GM18861 (cell line): ENCODE measurements around the gene ID3.

Experiments
- ATAC-seq: cut with Tn5 transposase; IDR thresholded peaks from one replicate; pipeline ENCODE4 v1.9.1; 2021; ENCODE audit not compliant: unreplicated experiment

The ID3 gene

DNA sequence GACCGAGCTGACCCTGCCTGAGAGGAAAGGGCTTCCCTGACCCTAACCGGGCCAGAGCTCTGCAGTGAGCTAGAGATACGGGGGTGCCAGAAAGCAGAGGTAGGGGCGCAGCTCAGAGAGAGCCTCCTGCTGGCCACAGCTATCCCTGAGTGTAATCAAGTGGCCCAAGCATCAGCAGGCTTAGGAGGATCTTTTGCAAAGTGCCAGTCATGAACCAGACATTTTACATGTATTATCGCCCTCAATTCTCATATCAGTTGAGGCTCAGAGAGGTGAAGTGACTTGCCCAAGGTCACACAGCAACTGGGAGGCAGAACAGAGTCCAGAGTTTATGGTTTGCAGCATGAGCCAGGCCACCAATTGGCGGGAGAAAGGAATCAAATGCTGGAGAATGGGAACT is 7.0 kb upstream of the ID3 start:
- no peak for ATAC-seq

DNA sequence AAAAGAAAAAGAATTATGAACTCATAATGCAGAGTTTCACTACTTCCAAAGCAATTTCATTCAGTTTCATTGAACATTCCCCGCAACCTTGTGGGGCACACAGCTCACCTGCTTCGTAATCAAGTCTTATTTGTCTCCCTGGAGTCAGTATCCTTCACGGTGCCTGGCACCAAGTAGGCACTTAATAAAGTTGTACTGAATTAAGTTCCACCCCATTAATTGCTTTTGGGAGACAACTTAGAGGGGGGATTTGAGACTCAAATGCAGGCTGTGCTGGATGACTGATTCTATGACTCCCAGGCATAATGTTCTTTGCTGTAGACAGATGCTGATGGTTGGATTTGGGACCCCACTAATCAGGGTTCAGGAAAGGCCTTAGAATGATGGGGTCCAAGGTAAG is 6.5 kb upstream of the ID3 start:
- no peak for ATAC-seq

DNA sequence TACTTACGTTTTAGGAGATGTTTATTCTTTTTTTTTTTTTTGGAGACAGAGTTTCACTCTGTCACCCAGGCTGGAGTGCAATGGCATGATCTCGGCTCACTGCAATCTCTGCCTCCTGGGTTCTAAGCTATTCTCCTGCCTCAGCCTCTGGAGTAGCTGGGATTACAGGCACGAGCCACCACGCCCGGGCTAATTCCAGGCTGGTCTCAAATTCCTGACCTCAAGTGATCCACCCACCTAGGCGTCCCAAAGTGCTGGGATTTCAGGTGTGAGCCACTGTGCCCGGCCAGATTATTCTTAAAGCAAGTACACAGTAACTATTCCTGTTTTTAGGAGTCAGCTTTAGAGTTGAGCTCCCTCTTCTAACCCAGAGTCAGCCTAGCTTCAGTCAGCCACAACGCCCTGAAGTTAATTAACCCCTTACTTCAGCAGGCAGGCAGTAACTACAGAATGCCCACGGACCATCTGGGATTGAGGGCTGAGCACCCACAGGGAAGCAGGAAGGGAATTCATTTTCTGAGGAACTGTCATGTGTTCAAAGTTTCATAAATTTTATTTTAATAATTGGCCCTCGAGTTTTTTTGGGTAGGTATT is 5.3 kb upstream of the ID3 start:
- no peak for ATAC-seq

DNA sequence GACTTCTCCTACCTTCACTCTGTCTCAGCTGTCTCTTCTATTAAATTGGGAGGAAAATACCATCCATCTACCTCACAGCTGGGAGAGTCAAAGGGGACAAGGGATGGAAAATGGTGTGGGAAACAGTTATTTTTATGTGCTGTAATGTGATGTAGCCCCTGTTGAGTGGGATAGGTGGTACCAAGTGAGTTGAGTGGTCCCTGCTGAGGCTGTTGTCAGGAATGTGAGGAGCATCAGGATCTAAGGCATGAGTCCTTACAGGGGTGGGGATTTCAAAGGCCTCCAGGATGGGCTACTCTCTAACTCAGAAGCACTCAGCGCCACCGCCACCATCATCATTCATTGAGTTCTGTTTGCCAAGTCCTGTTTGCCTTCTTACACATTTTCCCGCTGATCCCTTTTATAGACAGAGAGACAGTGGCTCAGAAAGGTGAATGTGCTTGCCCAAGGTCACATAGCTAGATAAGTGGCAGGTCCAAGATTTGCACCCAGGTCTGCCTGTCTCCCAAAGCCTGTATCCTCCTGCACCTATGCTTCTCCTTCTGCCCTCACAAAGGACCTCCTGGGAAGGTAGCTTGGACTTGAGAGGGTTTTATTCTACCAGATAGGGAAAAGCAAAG is 4.6 kb upstream of the ID3 start:
- ATAC-seq: no peak

DNA sequence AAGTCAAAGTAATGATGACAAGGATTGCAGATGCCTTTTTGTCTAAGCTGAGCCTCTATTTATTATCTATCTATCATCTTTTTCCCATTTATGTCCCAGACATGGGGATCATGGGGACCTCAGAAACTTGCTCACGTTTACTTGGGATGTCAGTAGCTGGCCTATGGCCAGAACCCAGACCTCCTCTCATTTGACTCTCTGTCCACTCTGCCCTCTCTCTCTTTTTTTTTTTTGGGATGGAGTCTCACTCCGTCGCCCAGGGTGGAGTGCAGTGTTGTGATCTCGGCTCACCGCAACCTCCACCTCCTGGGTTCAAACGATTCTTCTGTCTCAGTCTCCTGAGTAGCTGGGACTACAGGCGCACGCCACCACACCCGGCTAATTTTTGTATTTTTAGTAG is 3.7 kb upstream of the ID3 start:
- no peak for ATAC-seq

DNA sequence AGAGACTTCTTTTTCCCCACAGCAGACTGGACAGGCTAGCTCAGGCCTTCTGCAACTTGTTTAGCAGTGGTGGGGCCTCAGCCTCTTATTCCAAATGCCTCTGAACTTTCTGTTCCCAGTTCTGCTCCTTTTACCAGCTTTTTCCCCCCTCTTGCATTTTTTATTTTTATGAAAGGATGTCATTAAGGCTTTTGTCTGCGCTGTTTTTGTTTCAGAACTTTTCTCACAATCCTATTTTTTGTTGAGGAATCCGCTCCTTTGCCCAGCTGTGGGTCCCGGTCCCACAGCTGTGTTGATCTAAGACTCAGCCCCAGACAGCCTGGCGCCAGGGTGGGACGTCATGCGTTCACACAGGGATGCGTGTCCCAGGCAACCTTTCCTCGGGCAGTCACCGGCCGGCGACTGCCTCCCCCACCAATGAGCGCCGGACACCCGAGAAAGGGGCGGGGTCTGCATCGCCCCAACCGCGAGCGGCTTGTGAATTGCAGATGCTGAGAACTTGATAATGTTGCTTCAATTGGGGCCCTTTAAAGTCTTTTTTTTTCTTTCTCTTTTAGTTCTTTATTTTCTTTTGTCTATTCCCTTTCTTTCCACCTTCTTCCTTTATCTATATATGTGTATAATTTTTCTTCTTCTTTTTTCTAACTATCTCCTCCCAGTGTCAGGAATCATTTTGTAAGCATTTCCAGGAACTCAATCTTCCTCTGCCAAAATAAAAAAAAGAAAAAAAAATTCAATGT is 3.0 kb upstream of the ID3 start:
- ATAC-seq: no peak

DNA sequence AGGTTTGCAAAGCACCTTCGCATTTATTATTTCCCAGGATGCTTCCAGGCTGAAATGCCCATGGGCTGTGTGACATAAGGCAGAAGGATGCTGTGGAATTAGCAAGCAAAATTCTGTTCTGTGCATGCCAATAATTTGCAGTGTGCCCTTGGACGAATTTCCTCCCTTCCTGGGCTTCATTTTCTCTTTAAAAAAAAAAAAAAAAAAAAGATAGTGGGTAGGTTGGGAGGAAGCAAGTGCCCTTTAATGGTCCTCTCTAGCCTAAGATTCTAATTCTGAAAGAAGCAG is 2.5 kb upstream of the ID3 start:
- no peak for ATAC-seq

DNA sequence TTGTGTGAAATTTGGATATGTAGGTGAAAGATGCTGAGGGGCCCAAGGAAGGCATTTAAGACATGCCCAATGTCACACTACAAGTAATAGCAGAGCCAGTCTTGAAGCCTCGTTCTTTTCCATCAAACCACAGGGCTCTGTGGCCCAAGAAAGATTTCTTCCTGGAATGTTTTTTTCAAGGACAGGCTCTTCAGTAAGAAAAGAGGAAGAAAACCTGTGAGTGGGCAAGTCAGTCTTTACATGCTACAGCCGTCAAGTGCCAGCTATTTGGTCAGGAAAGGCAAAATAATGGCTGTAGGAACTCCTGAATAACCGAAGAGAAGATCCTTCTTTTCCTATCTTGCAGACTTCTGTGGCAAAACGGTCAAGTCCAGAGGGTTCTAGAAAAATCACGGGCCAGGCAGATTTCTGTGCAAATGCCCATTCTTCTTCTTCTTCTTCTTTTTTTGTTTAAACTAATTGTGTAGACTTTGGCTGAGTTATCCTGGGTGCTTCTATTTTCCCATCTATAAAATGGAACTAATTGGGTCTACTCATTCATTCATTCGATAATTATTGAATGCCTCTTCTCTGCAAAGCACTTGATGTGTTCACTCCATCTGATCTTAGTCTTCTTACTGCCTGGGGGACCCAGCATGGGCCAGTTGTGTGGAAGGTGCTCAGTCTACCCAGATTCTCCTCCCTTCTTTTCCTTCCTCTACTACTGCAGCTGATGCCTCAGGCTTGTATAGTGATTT is 1.9 kb upstream of the ID3 start:
- ATAC-seq: no peak

DNA sequence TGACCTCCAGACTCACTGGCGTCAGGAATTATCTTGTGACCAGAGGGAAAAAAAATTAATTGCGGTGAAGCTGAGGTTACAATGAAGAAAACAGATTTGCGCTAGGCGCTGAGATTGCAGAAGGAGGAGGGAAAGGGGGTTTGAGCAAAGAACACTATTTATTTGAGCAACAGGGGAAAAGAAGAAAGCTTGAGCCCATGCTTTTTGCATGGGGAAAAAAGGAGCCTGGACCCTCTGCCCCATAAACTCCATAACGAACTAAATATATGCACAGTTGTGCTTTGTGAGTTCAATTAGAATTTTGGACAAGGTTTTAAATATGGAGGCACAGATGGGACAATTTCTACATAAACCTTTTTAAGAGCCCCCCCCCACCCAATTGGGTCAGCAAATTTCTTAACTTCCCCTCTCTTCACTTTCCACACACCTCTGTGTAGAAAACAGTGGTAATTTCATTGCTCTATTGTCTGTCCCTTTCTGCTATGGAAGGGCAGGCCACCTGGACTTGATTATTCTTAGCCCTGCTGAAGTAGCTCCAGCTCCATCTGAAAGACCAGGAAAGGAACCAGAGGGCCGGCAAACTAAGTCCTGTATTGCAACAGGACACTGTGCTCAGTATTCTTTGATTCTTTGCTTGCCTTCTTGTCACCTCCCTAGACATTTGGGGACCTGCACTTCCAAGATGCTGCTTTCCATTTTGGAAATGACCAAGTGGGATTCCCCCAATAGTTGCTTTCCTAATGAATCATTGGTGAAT is 862 bp upstream of the ID3 start:
- ATAC-seq: no peak

DNA sequence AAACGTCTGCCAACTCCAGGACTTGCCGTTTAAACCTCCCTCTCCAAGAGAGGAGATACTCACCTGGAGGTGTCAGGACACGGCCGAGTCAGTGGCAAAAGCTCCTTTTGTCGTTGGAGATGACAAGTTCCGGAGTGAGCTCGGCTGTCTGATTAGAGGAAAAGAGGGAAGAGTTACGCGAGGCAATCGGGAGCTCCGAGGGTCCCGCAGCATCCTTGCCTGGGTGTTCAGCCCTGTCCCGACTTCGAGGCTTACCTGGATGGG is 497 bp downstream of the ID3 start:
- ATAC-seq: no peak

DNA sequence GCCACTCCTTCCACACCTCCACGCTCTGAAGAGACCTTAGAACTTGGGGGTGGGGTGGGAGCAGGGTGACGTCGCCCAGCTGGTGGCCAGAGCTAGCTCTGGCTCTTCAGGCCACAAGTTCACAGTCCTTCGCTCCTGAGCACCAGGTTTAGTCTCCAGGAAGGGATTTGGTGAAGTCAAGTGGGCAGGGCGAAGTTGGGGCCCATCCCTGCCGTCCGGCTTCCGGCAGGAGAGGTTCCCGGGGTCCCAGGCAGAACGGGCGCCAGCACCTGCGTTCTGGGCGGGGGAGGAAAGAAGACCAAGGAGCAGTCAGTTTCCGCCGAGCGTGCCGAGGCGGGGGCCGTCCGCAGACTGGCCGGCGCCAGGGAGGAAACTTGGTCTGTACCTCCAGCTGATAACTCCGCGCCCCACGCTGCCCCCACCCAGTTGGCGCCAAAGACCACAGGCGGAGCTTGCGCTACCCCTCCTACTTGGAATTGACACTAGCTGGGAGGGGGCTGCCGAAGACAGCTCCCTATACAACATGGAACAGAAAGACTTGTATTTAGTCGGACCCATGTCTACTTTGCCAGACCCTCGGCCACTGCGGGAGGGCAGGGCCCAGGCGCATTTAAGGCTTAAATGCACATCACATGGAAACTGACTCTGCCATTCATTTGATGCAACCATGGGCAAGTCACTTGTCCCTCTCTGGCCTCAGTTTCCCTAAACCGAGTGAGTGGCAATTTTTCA is 995 bp downstream of the ID3 start:
- ATAC-seq: no peak

DNA sequence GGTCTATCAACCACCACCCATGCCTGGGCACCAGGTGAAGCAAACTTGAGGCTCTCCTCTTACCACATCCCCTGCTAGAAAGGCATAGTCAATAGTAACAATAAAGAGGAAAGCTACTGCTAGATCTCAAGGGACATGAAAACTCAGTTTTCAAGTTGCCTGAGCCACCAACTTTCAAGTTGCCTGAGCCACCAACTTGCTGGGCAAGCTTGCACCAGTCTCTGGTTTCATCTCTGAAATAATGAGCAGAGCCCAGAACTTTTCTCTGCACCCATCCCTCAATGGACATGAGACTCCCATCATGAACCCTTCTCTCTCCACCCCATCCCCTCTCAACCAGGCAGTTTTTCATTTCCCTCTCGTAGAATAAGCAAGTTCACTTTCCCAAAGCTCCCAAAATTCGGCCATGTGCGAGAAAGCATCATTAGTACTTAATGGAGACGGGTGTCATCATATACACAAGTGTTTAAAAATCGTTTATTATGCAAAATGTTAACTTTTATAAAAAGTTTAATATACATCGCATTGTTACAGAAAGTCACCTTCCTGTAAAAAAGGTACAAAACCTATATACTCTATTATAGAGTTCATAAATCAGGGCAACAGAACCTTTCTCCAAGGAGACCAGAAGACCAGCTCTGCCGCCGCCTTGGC is 1.7 kb downstream of the ID3 start:
- no peak for ATAC-seq

DNA sequence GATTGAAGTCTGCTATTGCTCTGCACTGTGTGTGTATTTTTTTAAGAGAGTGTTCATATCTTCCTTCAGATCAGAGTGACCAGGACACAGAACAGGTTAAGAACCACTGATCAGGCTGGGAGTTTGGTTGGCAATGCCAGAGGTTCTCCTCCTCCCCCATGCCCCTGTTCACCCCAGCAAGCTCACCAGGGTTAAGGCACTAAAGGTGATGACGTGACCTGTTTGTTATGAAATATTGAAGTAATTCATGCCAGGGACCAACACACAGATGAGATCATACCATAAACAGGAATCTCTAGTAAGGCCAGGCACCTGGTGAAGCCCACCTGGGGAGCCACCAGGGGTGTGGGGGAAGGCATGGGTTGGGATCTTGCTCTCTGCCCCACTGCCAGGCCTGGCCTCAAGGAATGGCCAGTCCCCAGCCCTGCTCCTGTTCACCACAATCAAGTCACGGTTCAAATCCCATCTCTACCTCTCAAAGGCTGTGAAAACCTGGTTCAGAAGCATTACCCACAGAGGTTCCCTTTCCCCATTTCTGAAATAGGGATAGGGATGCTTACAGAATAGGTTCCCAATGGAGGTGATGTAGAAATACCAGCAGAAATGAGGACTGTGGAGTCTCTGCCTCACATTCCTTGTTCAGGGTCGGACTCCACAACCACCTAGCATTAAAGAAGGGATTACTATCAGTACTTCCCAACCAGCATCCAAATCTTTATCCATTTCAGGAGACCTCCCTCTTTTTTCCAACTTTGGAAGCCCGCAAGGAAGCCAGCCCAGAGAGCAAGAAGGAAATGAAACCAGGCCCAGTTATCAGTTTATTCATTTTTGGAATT is 2.4 kb downstream of the ID3 start:
- no peak for ATAC-seq

DNA sequence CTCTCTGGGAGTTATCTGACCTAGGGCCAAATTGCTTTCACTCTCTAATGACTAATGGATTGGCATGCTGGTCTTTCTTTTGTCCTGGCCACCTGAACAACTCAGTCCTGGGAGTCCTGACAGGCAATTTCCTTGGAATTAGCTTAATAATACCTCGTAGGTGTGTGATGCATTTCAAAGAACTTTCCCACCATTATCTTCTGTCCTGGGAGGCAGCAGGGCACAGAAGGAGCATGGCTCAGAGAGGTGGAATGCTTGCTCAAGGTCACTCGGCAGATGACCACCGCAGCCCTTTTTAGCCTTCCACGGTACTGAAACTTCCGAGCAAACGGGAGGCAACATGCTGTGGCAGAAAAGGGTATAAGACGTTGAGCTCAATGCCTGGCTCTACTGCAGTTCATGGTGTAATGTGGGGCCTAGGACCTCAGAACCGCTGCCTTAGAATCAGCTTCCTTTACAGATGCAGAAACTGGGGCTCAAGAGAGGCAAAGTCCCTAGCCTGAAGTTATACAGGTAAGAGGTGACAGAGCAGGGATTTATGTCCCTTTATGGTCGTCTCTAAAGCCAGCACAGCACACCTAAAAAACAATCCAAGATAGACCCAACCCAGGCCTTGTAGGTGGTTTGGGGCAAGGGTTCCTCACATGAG is 3.2 kb downstream of the ID3 start:
- ATAC-seq: no peak

DNA sequence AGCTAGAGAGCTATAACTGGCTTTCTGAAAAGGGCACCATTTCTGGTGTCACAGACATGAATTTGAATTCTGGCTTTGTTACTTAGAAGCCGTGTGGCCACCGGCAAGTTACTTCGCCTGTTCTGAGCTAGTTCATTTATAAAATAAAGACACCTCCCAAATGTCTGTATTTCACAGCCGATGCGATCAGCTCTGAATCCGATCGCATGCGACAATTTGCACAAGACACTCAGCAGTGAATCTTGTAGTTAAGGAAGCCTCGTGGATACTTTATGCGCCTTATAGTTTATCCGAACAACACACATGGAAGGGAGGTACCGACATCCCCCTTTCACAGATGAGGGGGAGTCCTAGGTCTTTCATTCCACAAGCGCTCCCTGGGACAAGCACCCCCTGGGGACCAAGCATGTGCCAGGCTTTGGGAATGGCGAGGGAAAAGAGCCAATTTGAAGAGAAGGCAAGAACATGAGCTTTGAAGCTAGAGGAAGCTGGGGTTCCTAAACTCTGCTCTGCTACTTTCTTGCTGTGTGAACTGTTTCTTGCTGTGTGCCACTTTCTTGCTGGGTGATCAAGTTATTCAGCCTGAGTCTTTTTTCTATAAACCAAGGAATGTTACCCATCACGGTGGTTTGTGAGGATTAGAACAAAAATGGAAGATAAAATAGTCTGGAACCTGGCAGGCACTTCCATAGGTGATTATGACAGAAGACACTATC is 3.9 kb downstream of the ID3 start:
- ATAC-seq: no peak

DNA sequence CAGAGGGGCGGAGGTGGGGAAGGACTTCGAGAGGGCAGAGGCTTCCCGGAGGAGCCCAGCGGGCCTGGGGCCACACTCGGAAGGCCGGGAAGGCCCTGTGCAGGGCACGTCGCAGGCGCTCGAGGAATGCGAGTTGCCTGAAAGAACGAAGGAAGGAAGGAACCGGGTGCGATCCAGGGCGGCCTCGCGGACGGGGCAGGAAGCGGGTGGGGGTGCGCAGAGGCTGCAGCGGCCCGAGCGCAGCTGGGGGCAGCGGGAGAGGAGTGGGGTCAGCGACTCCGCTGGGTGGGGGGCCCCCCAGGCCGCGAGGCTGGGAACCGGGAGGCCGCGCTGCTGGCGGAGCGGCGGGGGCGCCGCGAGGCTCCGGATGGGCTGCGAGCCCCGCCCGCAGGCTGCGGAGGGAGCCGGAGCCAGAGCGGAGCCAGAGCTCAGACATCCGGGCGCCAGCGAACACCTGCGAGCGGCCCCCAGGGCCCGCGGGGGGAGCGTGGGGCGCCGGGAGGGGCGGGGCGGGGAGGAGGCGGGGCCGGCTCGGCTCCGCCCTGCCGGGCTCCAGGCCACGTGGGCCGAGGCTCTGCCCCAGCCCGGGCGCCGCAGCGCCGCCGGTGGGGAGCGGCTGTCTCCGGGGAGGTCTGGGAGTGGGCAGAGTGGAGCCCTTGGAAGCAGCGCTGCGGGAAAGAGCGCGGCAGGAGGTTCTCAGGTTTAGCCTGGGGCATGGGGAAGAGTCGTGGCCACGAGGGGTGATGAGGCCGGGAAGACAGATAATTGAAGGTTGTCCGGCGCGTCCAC is 4.6 kb downstream of the ID3 start:
- ATAC-seq: peak; percentile 46

DNA sequence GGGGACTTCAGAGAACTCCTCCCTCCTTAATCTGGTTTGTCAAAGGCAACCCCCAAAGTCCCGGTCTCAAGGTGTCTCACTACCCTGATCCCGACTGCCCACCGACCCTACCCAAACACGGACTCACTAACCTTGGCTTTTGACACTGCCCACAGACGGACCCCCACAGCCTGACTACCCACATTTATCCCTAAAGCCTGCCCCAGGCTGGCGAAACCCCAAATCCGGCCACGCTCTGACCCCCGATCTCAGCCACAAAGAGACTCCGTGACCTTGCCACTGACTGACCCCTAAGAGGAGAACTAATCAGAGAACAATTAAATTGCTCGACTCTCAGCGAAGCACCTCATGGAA is 5.2 kb downstream of the ID3 start:
- ATAC-seq: no peak
